NCI-H187 (cell line): ENCODE measurements around the gene DDX10.
"Not testable (repeated sequence)": the region's sequence is repeated elsewhere in the genome, so short reads cannot be mapped to it uniquely, and the experiment has no call there.

ENCODE experiments used
- DNase-seq, 2 experiments: peaks; one replicate each; lab custom pipeline; 2025; lab: John Stamatoyannopoulos, UW

DDX10 gene

DNA sequence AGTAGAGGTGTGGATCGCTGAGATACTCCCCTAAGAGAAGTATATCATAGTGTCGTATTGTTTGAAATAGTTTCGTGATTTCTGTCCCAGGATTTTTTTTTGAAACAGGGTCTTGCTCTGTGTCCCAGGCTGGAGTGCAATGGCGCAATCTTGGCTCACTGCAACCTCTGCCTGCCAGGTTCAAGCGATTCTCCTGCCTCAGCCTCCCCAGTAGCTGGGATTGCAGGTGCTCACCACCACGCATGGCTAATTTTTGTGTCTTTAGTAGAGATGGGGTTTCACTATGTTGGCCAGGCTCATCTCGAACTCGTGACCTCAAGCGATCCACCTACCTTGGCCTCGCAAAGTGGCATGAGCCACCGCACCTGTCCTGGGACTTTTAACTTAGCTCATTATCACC, 159.1 kb downstream of the DDX10 start:
- DNase-seq: not testable (repeated sequence)

DNA sequence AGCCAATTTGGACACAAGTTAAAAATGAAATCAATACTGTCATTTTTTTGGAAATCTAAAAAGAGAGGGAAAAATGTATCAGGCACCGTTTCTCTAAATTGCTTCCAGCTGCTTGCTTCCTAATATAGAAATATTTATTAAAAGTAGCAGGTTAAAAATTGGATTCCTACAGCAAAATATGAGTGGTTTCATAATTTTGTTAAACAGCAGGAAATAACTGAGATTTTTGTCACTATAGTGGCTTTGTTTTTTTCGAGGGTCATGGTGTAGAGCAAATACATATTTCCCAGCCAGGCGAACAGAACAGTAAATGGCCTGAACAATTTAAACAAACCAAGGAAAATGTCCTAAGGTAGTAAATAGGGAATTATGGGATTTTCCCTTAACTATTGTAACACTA, 159.7 kb downstream of the DDX10 start:
- no peak for DNase-seq

DNA sequence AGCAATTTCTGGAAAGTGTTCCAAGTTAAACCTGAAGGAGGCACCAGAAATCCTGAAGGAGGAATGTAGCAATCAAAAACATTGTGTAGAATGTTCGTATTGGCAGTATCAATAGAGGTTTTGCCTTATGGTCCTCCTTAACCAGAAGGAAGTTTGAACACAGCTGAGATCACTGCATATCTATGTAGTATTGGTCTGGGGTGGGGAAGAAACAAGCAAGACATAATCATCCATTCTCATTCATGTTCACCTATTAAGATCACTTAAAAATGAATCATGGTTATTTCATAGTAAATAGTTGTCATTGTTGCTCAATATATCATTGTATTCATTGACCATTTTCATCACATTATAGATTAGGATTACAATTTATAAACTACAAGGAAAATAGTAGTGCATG, 160.5 kb downstream of the DDX10 start:
- DNase-seq: no peak

DNA sequence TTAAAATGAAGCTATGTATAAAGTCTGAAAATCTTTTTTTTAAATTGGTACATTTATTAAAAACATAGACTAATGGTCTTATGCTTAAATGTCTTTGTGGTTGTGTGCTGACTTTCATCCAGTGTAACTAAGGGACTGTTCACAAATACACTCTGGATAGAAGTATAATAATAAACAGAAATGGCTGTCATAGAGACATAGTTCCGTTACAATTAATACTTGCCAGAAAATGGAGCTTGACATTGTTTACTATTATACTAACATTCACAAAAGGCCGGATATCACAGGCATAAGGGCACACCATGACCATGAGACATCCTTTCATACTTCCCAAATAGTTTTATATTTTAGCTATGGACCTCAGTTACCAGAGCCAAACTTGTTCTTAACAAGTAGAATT, 161.3 kb downstream of the DDX10 start:
- no peak for DNase-seq

DNA sequence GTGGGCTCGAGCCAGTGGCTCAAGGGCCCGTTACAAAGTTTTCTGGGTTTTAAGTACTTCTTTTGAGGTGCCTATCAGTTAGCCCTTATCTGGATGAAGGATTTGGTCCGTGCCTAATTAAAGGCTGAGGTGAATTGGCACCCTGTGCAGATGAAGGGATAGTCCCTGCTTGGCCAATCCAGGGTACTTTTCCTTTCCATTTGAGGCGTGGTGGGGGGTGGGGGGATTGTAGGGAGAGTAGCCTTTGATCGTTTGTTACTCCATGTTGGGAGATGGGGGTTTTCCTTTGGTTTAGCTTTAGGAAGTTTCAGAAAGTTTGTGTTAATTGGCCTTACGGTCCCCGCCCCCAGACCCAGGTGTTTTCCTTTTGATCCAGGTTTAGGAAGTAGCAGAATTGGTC, 170.8 kb downstream of the DDX10 start:
- no peak for DNase-seq

DNA sequence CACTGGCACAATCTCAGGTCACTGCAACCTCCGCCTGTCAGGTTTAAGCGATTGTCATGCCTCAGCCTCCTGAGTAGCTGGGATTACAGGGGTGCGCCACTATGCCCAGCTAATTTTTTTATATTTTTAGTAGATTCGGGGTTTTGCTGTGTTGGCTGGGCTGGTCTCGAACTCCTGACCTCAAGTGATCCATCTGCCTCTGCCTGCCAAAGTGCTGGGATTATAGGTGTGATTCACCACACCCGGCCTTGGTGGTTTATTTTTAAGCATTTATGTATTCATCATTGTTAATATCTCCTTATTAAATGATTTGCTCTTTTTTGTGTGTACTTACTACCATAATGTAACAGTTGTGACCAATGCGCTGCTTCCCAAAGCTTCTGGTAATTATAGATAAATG, 171.7 kb downstream of the DDX10 start:
- no peak for DNase-seq

DNA sequence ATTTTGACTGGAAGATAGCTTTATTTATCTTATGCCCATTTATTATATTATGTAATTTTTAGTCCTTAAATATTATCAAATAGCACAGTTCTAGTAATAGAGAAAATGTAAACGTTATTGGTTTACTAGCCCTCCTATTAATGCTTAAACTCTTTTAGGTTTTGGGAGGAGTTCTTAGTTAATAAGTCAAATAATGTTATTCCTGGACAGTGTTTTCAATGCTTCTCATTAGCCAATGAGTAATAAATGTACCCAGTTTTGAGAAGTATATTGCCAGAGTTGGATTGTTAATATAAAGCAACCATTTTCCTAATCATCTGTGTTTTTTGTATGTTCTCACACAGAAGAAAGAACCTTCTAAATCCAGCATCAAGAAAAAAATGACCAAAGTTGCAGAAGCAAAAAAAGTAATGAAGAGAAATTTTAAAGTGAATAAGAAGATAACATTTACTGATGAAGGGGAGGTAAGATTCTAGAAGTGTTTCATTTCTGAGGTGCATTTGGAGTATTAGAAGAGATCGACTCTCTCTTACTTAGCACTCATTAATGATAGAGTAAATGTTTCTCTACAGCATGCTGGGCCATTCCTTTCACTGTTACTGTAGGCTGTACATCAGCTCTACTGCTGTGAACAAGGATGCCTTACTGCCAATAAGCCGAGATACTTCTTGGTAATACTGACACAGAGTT, 173.4 kb downstream of the DDX10 start:
- DNase-seq: no peak

DNA sequence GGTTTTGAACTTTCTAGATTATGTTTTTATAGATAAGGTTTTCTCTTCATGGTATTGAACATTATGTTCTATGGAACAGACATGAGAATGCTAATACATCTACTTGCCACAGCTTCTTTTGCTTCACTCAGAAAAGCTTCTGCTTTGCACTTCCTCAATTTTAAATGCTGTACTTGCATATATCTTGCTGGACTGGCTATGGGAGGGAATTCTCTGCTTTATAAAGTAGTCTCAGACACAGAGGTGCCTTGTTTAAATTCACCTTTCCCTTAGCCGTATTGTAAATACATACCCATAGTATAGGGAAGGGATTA, 173.9 kb downstream of the DDX10 start:
- no peak for DNase-seq

DNA sequence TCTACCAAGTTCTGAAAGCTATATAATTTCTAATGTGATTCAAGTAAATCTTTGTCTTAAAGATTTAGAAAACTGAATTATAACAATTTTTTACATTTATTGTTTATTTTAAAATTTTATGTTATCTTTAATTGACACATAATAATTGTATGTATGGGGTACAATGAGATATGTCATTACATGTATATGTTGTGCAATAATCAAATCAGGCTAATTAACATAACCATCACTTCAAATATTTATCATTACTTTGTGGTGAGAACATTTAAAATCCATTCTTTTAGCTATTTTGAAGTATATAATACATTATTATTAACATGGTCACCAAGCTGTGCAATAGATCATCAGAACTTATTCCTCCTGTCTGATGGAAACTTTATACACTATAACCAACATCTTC, 181.1 kb downstream of the DDX10 start:
- no peak for DNase-seq

DNA sequence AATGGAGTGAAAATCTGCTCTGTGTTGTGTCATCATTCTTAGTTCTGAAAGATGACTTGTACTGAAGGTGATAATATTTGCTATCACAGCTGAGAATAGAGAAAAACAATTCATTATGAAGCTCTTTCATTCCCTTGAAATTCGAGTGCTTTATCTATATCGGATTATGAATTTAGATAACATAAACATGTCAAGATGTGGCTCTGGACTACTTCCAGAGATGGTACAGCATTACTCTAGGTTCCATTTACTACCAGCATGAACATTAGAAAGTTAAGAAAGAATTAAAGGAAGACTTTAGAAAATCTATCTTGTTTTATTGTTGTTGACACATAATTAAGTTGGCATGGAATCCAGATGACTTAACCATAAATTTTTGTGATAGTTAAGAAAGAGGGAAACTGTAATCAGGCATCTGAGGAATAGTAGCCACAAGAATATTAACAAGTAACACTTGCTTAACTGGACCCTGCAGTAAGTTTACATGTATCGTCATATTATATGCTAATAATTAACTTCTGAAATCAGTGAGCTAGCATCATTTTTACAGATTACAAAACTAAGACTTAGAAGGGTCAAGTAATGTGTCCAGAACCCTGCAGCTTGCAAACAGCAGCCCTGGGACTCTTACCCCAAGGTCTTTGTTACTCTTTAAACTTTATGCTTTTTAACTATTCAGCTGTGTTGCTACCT, 182.6 kb downstream of the DDX10 start:
- DNase-seq: no peak

DNA sequence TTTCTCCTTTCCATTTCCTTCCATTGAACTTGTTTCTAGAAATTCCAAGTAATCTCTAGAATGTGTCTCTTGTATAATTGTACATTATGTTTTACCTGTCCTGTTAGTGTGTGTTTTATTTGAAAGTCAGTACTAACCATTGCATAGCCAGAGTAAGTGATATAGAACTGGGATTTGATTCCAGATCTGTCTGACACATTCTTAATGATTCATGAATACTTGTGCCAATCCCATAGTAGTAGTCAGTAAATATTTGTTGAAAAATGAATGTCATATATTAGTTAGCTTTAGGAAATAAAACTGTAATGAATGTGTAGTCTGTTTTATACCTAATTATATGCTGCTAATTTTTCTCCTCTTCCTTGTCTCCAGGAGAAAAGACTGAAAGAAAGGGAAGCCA, 186.9 kb downstream of the DDX10 start:
- no peak for DNase-seq

DNA sequence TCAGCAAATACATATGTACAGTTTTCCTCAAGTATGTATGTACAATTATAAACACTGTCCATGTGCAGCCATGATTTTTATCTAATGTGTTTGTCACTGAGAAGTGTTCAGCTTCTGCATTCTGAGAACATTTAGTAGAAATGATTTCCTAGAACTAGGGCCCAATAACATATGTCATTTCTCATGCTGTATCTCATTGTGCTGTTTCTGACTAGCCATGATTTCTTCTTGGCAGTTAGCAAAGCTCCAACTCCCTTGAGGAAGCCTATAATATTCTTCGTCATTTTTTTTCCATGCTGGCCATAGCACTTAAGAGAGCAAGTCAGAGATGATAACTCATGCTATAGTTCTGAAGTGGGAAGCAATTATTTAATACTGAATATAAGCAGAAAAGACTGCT, 187.8 kb downstream of the DDX10 start:
- DNase-seq: no peak

DNA sequence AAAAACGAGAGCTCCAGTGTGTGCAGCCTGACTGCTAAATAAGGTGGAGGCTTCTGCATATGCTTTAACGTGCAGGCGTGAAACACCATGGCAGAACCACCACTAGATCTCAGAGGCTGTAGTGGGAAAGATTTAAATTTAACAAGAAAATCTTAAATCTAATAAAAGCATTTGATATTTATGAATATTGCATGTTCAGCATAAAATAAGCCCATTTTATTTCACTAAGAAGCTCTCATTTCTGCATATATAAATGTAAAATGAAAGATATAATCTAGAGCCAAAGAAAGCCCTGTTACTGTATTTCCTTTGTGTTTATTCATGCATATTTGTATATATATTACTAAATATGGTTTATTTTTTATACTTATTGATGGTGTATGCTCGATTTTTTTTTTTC, 188.3 kb downstream of the DDX10 start:
- no peak for DNase-seq

DNA sequence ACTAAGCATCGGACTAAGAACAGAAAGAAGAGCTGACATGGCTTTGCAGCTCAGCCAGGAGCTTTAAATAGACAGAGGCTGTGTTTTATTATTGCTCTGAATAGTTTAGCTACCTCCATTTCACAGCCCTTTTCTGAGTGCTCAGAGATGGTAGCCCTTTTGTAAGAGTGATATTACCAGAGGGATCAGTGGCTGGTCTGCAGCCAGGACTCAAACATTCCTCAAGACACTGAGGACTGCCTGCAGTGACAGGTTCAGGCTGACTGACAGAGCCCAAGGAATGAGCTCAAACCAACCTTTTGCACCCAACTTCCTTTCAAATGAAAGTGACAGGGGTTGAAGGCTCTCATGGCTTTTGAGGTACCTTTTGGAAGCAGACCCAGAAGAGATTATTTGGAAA, 189.0 kb downstream of the DDX10 start:
- no peak for DNase-seq

DNA sequence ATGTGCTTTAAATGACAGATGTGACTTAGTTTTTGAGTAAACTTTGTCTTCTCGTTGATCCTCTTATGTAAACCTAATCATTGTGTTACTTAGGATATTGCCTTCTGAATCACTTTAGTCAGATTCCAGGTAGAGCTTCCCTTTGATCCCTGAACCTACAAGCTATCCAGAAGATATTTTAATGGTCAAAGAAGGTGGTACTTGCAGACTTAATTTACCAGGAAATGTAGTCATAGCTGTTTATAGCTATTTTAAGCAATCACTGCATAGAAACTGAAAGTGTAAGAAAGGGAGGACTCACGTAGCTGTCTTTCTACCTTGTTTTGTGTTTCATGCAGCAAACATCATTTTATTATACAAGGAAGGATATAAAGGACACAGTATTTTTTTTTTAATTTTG, 189.5 kb downstream of the DDX10 start:
- no peak for DNase-seq

DNA sequence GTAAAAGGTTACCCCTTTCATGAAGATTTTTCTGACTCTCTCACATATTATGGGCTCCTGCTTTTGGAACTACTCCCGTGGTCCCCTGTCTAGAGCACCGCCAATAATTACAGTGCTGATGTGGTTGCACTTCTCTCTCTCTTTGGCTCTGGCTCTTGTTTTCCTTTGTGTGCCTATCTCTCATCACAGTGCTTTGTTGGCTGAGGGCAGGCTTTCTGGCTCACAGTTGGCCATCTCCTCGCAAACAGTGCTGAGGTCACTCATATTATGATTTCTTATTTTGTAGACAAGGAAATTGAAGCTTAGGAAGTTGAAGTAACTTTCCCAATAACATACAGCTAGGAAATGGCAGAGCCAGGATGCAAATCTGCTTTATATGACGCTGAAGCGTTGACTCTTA, 192.5 kb downstream of the DDX10 start:
- DNase-seq: no peak

DNA sequence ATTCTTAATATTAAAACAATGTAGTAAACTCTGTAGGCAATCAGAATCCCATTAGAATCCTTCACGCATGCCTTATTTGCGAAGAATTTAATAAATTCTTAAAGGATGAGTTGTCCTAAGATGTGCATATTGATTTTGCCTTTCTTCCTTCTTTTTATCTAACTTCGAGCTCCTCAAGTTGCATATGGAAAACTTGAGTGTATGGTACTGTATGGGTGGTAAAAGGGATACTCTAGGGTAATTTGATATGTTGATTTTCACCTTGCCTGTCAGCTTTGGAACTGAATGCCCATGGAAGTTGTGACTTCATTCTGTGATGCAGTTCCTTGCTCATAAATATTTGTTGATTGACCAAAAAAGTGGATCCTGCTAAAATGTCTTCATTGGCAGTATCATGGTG, 193.8 kb downstream of the DDX10 start:
- no peak for DNase-seq

DNA sequence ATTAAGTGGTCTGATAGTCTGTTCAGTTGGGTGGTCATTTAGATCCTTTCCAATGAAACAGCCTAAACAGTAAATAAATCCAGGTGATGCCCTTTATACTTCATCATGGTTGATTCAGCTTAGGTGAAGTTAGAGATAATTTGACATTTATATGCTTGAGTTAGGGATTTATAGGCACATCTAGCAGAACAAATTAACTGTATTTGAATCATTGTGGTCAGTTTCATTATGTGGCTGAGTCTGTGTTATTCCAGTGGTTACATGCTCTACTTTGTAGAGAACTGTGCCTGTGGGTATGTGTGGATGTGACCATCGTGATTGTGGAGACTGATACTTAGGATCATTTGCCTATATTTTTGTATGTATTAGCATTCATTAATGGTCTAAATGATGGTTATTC, 194.6 kb downstream of the DDX10 start:
- no peak for DNase-seq

DNA sequence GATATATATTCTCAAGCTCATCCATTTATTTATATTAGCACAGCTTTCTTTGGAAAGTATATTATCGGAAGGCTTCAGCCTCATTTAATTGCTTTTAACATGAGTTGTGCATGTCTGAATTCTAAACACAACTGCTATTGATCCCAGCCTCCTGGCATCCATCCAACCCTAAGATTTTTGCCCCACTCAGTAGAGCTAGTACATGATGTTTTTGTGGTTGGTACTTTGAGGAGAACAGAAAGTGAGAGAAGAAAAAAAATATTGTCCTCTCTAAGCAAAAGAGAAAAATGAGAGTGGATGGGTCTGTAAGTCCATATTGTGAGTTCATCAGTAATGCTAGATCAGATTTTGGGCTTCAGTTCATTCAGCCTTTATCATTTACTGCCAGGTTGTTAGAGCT, 198.7 kb downstream of the DDX10 start:
- no peak for DNase-seq

DNA sequence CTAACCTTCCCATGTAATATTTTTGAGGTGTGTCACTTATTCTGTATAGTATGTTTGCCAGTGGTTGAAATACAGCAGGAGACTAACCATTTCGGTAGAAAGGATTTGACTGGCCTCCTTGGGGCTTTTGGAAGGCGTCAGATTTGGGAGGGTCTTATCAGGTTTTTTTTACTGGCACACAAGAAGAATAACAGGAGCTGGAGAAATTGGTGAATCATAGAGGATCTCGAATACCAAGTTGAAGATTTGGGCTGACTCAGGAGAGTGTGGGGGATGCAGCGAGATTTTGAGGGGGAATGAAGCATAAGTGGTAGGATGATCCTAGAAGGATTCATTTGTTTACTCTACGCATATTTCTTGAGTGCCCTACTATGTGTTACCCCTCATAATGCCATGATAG, 200.5 kb downstream of the DDX10 start:
- no peak for DNase-seq

DNA sequence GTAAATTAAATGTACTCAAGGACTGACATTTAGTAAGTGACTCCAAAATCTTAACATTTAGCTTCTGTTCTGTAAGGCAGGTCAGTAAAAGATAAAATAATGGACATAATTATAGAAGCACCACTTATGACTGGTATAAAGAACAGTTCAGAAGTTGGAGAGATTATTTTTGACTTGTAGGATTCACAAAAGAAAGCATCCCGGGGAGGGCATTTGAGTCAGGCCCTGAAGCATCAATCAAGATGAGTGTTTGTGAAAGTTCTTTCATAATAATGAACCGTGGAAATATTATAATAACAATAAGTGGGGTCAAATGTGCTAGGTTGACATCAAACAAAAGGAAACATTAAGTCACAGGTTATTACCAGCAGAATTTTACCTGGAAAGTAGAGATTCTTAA, 201.9 kb downstream of the DDX10 start:
- DNase-seq: no peak

DNA sequence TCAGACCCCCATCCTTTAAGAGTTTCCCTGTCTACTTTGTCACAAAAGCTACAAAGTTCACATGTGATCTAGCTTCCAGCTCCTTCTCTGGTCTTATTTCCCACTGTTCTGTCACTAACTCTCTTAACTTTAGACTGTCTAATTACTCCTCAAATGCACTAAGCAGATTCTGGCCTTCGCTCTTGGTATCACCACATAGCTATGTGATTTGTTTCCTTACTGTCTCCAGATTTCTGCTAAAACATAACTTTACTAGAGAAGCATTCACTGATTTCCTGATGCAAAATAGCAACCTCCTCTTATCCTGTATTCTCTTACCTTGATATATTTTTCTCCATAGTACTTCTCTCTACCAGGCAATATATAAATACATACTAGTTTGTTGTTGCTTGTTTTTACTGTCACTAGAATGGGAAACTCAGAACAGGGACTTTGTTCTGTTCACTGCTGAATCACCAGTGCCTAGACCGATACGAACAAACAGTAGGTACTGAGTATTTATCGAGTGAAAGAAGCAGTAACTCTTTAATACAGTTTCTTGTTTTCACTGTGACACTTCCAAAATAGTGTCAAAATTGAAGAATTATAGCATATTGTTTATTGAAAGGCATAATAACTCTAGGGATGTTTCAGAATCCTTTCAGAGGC, 205.6 kb downstream of the DDX10 start:
- no peak for DNase-seq

DNA sequence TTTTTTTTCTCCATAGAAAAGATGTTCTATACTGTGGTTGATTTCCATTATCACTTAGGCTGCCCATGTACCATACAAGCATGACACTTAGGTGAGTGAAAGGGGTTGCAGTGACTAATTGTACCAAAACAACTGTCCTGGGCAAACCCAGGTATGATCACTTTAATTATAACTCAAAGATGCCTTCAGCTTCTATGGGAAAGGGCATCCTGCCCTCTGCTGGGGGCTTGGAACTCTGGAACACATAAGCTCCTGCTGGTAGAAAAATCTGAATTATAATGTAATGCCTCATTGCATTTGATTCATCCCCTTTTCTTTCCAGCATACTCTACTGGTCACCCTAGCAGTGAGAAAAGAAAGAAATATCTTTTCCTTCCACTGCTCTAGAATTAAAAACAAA, 206.3 kb downstream of the DDX10 start:
- no peak for DNase-seq

DNA sequence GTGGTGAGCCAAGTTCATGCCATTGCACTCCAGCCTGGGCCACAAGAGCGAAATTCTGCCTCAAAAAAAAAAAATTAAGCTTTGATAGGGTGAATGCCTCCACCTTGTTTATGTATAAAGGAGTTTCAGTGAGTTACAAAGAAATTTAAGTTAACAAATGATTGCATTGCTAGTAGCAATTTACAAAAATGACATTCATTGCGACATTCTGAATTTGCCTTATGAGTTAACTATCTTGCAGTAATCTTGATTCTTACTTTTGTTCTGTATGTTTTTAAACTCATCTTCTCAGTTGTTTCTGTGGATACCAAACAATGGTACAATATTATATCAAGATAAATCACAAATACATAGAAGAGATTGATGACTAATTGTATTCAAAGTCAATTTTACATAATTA, 207.0 kb downstream of the DDX10 start:
- DNase-seq: no peak
